Osteoblast (primary cell): ENCODE results near the gene CDK5RAP1. TPM values are rescaled to one million over a fixed set of nuclear protein-coding genes. Genes with fewer than 3 reads are reported as not detected.

Experiments used
- DNase-seq: peaks from one replicate; pipeline ENCODE4 v3.0.0; 2011; ENCODE audit warnings: low spot score, mixed read lengths; ENCODE audit not compliant: insufficient read length; ENCODE audit errors: missing footprints
- H2AFZ ChIP-seq: 2 replicates; pipeline ENCODE4 v1.6.0; 2011; ENCODE audit warnings: mild to moderate bottlenecking, low read length
- H3K27ac ChIP-seq: 2 replicates; pipeline ENCODE4 v1.5.1; 2011; ENCODE audit warnings: mild to moderate bottlenecking, low read depth, low read length, moderate library complexity
- H3K27me3 ChIP-seq: 2 replicates; pipeline ENCODE4 v1.6.0; 2012; ENCODE audit warnings: mild to moderate bottlenecking, control low read depth, inconsistent platforms, low read length, moderate library complexity; ENCODE audit not compliant: insufficient read depth
- H3K36me3 ChIP-seq: 2 replicates; pipeline ENCODE4 v1.5.1; 2011; ENCODE audit warnings: mild to moderate bottlenecking, low read length, control low read depth, moderate library complexity; ENCODE audit not compliant: insufficient read depth
- H3K4me1 ChIP-seq: 2 replicates; pipeline ENCODE4 v1.5.1; 2011; ENCODE audit warnings: mild to moderate bottlenecking, low read length, control low read depth, moderate library complexity; ENCODE audit not compliant: insufficient read depth
- H3K4me2 ChIP-seq: 2 replicates; pipeline ENCODE4 v1.6.0; 2011; ENCODE audit warnings: mild to moderate bottlenecking, low read length; ENCODE audit not compliant: insufficient read depth
- H3K4me3 ChIP-seq: fragments of 200-600 bp; sonication (generic); 3 replicates; pipeline ENCODE4 v1.5.1; 2012; ENCODE audit warnings: mild to moderate bottlenecking, low read length, inconsistent platforms; ENCODE audit not compliant: insufficient read depth
- H3K79me2 ChIP-seq: 2 replicates; pipeline ENCODE4 v1.6.0; 2012; ENCODE audit warnings: mild to moderate bottlenecking, low read length, control low read depth, inconsistent platforms; ENCODE audit not compliant: insufficient read depth
- H3K9me3 ChIP-seq: 2 replicates; pipeline ENCODE4 v1.5.1; 2011; ENCODE audit warnings: low read depth, low read length, control low read depth
- H4K20me1 ChIP-seq: 2 replicates; pipeline ENCODE4 v1.6.0; 2012; ENCODE audit warnings: mild to moderate bottlenecking, low read length, control low read depth; ENCODE audit not compliant: insufficient read depth
- total RNA-seq: library from RNA; depleted of rRNA; stranded (reverse); fragments of >200 nt; gene quantifications from 2 replicates; pipeline ENCODE4 v1.2.3, GENCODE V29; 2012
- TF ChIP-seq, protein P1 (sequence below): IDR thresholded peaks from 2 replicates; pipeline ENCODE4 v1.5.1; 2011; ENCODE audit warnings: mild to moderate bottlenecking, low read depth, low read length, moderate library complexity; ENCODE audit errors: extremely low read depth

Gene CDK5RAP1
- total RNA-seq, 1 donor, result 16.6 TPM

DNA sequence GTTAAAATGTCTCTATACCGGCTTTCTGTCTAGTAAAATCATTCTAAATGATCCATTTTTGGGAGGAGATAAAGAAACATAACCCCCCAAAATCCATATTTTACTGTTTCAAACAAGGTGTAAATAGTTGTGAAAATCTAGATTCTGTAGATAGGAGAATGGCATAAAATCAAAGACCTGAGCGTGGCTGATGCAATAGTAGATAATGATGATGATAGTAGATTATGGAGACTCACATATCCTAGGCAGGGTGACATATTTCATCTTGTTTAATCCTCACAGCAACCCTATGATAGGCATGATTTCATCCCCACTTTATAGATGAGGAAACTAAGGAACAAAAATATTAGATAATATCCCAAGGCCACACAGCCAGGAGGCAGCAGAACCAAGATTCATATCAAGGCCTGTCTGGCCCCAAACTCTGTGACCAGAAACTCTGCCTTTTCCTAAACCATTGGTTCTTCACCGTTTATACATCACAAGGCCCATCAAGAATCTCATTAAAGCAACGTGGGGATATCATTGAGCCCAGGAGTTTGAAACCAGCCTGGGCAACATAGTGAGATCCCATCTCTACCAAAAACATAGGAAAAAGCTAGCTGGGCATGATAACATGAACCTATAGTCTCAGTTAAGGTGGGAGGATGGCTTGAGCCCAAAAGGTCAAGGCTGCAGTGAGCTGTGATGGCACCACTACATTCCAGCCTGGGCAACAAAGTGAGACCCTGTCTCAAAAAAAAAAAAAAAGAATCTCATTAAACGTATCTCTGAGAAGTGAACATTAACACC, 62.7 kb downstream of the CDK5RAP1 start:
- no peak for DNase-seq
- Histone ChIP-seq H2AFZ (no peak overlapping the region), H3K79me2 (no peaks in the 10 kb centered on the region), H3K4me3 (no peak overlapping the region), H3K9me3 (no peaks in the 10 kb centered on the region), H3K36me3 (no peaks in the 10 kb centered on the region), H3K27ac (no peak overlapping the region), H3K4me2 (no peak overlapping the region), H4K20me1 (no peaks in the 10 kb centered on the region), H3K4me1 (no peaks in the 10 kb centered on the region), H3K27me3 (no peaks in the 10 kb centered on the region)
- TF ChIP-seq, protein P1, sequence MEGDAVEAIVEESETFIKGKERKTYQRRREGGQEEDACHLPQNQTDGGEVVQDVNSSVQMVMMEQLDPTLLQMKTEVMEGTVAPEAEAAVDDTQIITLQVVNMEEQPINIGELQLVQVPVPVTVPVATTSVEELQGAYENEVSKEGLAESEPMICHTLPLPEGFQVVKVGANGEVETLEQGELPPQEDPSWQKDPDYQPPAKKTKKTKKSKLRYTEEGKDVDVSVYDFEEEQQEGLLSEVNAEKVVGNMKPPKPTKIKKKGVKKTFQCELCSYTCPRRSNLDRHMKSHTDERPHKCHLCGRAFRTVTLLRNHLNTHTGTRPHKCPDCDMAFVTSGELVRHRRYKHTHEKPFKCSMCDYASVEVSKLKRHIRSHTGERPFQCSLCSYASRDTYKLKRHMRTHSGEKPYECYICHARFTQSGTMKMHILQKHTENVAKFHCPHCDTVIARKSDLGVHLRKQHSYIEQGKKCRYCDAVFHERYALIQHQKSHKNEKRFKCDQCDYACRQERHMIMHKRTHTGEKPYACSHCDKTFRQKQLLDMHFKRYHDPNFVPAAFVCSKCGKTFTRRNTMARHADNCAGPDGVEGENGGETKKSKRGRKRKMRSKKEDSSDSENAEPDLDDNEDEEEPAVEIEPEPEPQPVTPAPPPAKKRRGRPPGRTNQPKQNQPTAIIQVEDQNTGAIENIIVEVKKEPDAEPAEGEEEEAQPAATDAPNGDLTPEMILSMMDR, result no peak

DNA sequence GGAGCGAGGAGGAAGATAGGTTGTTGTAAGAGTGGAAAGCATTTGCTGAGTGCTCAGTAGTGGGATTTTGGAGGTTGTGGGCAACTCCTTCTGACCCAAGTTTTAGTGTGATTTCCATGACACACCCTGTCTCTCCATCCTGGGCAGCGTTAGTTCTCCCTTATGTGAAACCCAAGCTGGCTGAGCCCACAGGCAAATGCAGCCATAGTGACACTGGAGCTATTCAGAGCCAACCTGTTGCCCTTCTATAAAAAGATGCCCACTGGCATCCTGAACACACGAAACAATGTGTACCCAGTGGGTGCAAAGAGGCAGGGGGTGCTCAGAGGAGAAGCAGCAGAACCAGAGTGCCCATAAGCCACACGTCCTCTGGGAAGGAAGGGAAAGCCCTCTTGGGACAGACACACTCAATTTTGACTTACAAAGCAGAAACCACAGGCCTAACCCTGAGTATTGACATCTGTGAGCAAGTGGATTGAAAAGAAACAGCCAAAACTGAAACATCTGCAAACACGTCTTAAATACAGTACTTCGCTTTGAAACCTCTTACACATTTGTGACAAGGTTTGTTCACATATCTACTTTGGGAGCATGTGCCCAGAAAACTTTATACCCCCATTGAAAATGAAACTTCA, 63.7 kb downstream of the CDK5RAP1 start:
- Histone ChIP-seq H3K4me1 (no peaks in the 10 kb centered on the region), H3K27me3 (no peaks in the 10 kb centered on the region), H3K9me3 (no peaks in the 10 kb centered on the region), H3K4me2 (peak overlapping the region; percentile 18), H3K4me3 (no peak overlapping the region), H2AFZ (peak overlapping the region; percentile 29), H4K20me1 (no peaks in the 10 kb centered on the region), H3K27ac (no peak overlapping the region), H3K79me2 (no peaks in the 10 kb centered on the region), H3K36me3 (no peaks in the 10 kb centered on the region)
- no peak for DNase-seq
- TF ChIP-seq, protein P1, result no peak

DNA sequence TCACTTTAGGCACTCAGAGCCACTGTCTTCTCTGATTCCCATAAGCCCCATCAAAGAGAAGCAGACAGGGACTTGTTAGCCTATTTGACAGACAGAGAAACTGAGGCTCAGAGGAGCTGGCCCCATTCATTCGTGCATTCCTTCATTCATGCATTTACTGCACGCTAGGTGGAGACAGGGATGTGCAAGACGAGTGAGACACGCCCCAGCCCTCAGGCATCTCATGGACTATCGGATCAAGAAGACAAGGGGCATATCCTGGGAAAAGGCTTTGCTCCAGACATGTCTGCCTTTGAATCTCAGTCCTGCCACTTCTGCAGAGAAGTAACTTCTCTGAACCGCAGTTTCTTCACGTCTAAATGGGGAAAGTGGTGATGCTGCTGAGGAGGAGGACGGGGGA, 64.2 kb downstream of the CDK5RAP1 start:
- no peaks in the 10 kb centered on the region for H3K9me3 ChIP-seq
- DNase-seq, result no peak

DNA sequence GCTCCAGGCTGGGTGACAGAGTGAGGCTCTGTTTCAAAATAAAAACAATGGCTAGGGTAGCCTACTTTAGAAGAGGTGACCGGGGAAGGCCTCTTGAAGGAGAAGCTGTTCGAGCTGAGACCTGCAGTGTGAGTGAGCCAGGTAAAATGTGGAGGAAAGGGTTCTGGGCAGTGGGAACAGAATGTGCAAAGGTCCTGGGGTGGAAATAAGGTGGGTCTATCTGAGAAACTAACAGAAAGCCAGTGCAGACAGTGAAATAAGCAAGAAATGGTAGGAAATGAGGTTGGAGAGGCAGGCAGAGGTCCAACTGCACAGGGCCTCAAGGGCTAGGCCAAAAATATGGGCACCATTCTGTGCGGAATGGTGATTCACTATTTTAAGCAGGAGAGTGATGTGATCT, 64.9 kb downstream of the CDK5RAP1 start:
- no peaks in the 10 kb centered on the region for H4K20me1 ChIP-seq
- no peaks in the 10 kb centered on the region for H3K79me2 ChIP-seq
- H3K27ac ChIP-seq, result no peak overlapping the region
- no peak for DNase-seq
- H3K4me2 ChIP-seq, result no peak overlapping the region
- TF ChIP-seq, protein P1, result no peak
- no peak overlapping the region for H2AFZ ChIP-seq
- H3K27me3 ChIP-seq, result peaks cover 8% of the 10 kb centered on the region
- H3K36me3 ChIP-seq, result no peaks in the 10 kb centered on the region
- H3K4me1 ChIP-seq, result no peaks in the 10 kb centered on the region
- H3K9me3 ChIP-seq, result no peaks in the 10 kb centered on the region
- no peak overlapping the region for H3K4me3 ChIP-seq

More for the DNA sequence above, 64.2 kb downstream of the CDK5RAP1 start:
- H3K79me2 ChIP-seq, result no peaks in the 10 kb centered on the region
- no peaks in the 10 kb centered on the region for H4K20me1 ChIP-seq
- H3K4me3 ChIP-seq, result no peak overlapping the region
- H3K4me1 ChIP-seq, result no peaks in the 10 kb centered on the region
- H2AFZ ChIP-seq, result no peak overlapping the region
- peaks cover 2% of the 10 kb centered on the region for H3K27me3 ChIP-seq
- H3K36me3 ChIP-seq, result no peaks in the 10 kb centered on the region
- no peak overlapping the region for H3K27ac ChIP-seq
- H3K4me2 ChIP-seq, result no peak overlapping the region
- TF ChIP-seq, protein P1, result no peak
